A549 (cell line): Measurements from ENCODE around the gene SORCS1. TPM values are rescaled to one million over a fixed set of nuclear protein-coding genes. Genes with fewer than 3 reads are reported as not detected.

Source experiments
- ATAC-seq, 2 experiments: fragments of 200-7000 bp in 1 of 2; fragments of >200 bp in 1 of 2; cut with Nextera tagmentation in 1 of 2; cut with Tn5 transposase in 1 of 2; 3 replicates each; pipeline versions ENCODE4 v1.8.0 to v1.9.1; 2018 to 2020; ENCODE audit warnings: mild to moderate bottlenecking in 1 of 2, moderate library complexity in 1 of 2
- CTCF ChIA-PET: fragments of 300-600 bp; sonication (Branson Sonifier 250); formaldehyde crosslinking; extraction: SDS; loops from one replicate; lab custom pipeline; 2021; ENCODE audit warnings: antibody characterized with exemption, inconsistent platforms; lab: Yijun Ruan, JAX
- POLR2A ChIA-PET: fragments of 350-600 bp; formaldehyde crosslinking; extraction: SDS; loops from one replicate; lab custom pipeline; 2021; ENCODE audit warnings: antibody characterized with exemption, inconsistent platforms; lab: Yijun Ruan, JAX
- DNase-seq, 2 experiments: peaks; one replicate each; pipeline versions ENCODE4 v3.0.0 to v3.0.0-alpha.2; 2011 to 2016; ENCODE audit warnings: low read depth in 1 of 2, low spot score in 1 of 2
- FAIRE-seq: peaks from 2 replicates; lab custom pipeline; 2011; peaks lifted over from hg19 to GRCh38; lab: Jason Lieb, UNC
- H3K27ac ChIP-seq, 2 experiments: fragments of >200 bp; sonication (Bioruptor Twin); formaldehyde crosslinking; 3 replicates each; pipeline ENCODE4 v1.5.1; 2016 to 2017
- H3K4me1 ChIP-seq: fragments of >200 bp; sonication (Bioruptor Twin); formaldehyde crosslinking; 3 replicates; pipeline ENCODE4 v1.6.1; 2016
- H3K4me2 ChIP-seq: fragments of >200 bp; sonication (Bioruptor Twin); formaldehyde crosslinking; 3 replicates; pipeline ENCODE4 v1.6.1; 2016
- H3K4me3 ChIP-seq: fragments of >200 bp; sonication (Bioruptor Twin); formaldehyde crosslinking; 3 replicates; pipeline ENCODE4 v1.5.1; 2016
- H3K9me3 ChIP-seq: fragments of >200 bp; sonication (Bioruptor Twin); formaldehyde crosslinking; 3 replicates; pipeline ENCODE4 v1.6.1; 2016
- CHD2 ChIP-seq: fragments of 150-350 bp; IDR thresholded peaks from 2 replicates; pipeline ENCODE4 v1.6.1; 2014; ENCODE audit warnings: low read length; ENCODE audit not compliant: partially characterized antibody
- EHMT2 ChIP-seq: fragments of 200-600 bp; sonication (generic); IDR thresholded peaks from 2 replicates; pipeline ENCODE4 v1.6.1; 2016; ENCODE audit warnings: antibody characterized with exemption, low read depth, mild to moderate bottlenecking, moderate library complexity
- ELK1 ChIP-seq: fragments of 150-350 bp; IDR thresholded peaks from 2 replicates; pipeline ENCODE4 v1.6.1; 2014; ENCODE audit warnings: low read depth, mild to moderate bottlenecking, low read length
- EP300 ChIP-seq, 2 experiments: fragments of >200 bp; sonication (Bioruptor Twin); formaldehyde crosslinking; IDR thresholded peaks; 2 replicates in 1 of 2; 3 replicates in 1 of 2; pipeline ENCODE4 v1.6.1; 2016 to 2017
- ESRRA ChIP-seq: fragments of 150-350 bp; IDR thresholded peaks from 2 replicates; pipeline ENCODE4 v1.6.1; 2014; ENCODE audit warnings: mild to moderate bottlenecking, low read length, borderline replicate concordance
- FOSB ChIP-seq: fragments of 250-450 bp; sonication (Bioruptor Pico); IDR thresholded peaks from 2 replicates; pipeline ENCODE4 v1.5.0; 2020; ENCODE audit warnings: mild to moderate bottlenecking, moderate library complexity
- FOXS1 ChIP-seq: fragments of 250-450 bp; sonication (Bioruptor Pico); IDR thresholded peaks from 2 replicates; pipeline ENCODE4 v1.5.0; 2020; ENCODE audit warnings: mild to moderate bottlenecking, moderate library complexity
- HES2 ChIP-seq: fragments of >200 bp; sonication (Bioruptor Twin); formaldehyde crosslinking; IDR thresholded peaks from 2 replicates; pipeline ENCODE4 v1.6.1; 2016
- HEYL ChIP-seq: fragments of 250-450 bp; sonication (Bioruptor Pico); IDR thresholded peaks from 2 replicates; pipeline ENCODE4 v1.8.0; 2021; ENCODE audit warnings: mild to moderate bottlenecking, moderate library complexity
- HOXA7 ChIP-seq: fragments of 250-450 bp; sonication (Bioruptor Pico); IDR thresholded peaks from 2 replicates; pipeline ENCODE4 v1.5.0; 2020; ENCODE audit warnings: mild to moderate bottlenecking, moderate library complexity
- JUNB ChIP-seq: fragments of >200 bp; sonication (Bioruptor Twin); formaldehyde crosslinking; IDR thresholded peaks from 2 replicates; pipeline ENCODE4 v1.6.1; 2016
- KDM1A ChIP-seq: fragments of 200-600 bp; sonication (generic); IDR thresholded peaks from 2 replicates; pipeline ENCODE4 v1.6.1; 2016; ENCODE audit warnings: low read depth, mild to moderate bottlenecking
- RCOR1 ChIP-seq: fragments of 150-350 bp; IDR thresholded peaks from 2 replicates; pipeline ENCODE4 v1.6.1; 2014; ENCODE audit warnings: antibody characterized with exemption, low read length, low read depth
- TFCP2L1 ChIP-seq: fragments of 250-450 bp; sonication (Bioruptor Pico); IDR thresholded peaks from 2 replicates; pipeline ENCODE4 v1.5.0; 2021; ENCODE audit warnings: mild to moderate bottlenecking
- TP53 ChIP-seq: fragments of 250-450 bp; sonication (Bioruptor Pico); IDR thresholded peaks from 2 replicates; pipeline ENCODE4 v1.5.0; 2021; ENCODE audit warnings: mild to moderate bottlenecking, moderate library complexity
- USF2 ChIP-seq: fragments of 450-650 bp; IDR thresholded peaks from 2 replicates; pipeline ENCODE4 v1.6.1; 2014; ENCODE audit warnings: antibody characterized with exemption
- ZFP36 ChIP-seq: fragments of 450-650 bp; IDR thresholded peaks from 2 replicates; pipeline ENCODE4 v1.6.1; 2014; ENCODE audit warnings: borderline replicate concordance; ENCODE audit not compliant: partially characterized antibody
- WGBS: methylation state at CpG from one replicate; pipeline ENCODE4 v1.1.6; 2017; ENCODE audit errors: missing lambda C conversion rate; 5-methylcytosine and 5-hydroxymethylcytosine counted together
- polyA plus RNA-seq, 4 experiments: library from polyadenylated mRNA; depleted of rRNA in 3 of 4; stranded (reverse); fragments of >200 nt; fragmentation: RNase III in 1 of 4; extraction: RNeasy Plus Mini Kit Qiagen cat#74134 plus additional on column Dnase treatment in 1 of 4; gene quantifications; 2 replicates in 3 of 4; 3 replicates in 1 of 4; pipeline ENCODE4 v1.2.3, GENCODE V29; 2011 to 2017

SORCS1 gene
- polyA plus RNA-seq, 2 of the 4 experiments (the other 2 are of a cell fraction), result not detected

- POLR2A ChIA-PET, result no interaction called here
- H3K9me3 ChIP-seq, result no peaks in the 10 kb centered on the region
- no peak overlapping the region for H3K4me2 ChIP-seq
- no peak overlapping the region for H3K4me3 ChIP-seq
- FAIRE-seq (no peak), ATAC-seq (no peak)
- CTCF ChIA-PET, result no interaction called here
- 14% methylated on average over 1 of the region's 1 CpG for WGBS
- no peak overlapping the region for H3K27ac ChIP-seq
- no peak for TF ChIP-seq EHMT2
- TF ChIP-seq, all 56 proteins: peak for 0
- no peaks in the 10 kb centered on the region for H3K4me1 ChIP-seq
- no peak for DNase-seq
Observed at GRCh38 chr10:106832846-106833245, 331.7 kb downstream of the SORCS1 start.

- Histone ChIP-seq H3K4me1 (no peaks in the 10 kb centered on the region), H3K27ac (no peak overlapping the region), H3K4me3 (no peak overlapping the region), H3K4me2 (no peak overlapping the region), H3K9me3 (no peaks in the 10 kb centered on the region)
- no peak for DNase-seq
- no peak for FAIRE-seq
- no peak for ATAC-seq
- TF ChIP-seq HOXA7, result no peak
- no peak for TF ChIP-seq USF2
- TF ChIP-seq HEYL (CRISPR knock-in tag), result no peak
- no peak for TF ChIP-seq EP300 (IDR thresholded peaks at IDR 0.05)
- no peak for TF ChIP-seq TFCP2L1 (CRISPR knock-in tag)
- TF ChIP-seq TP53 (CRISPR knock-in tag), result no peak
- TF ChIP-seq RCOR1, result no peak
- TF ChIP-seq ESRRA, result no peak
- TF ChIP-seq FOXS1, result no peak
- TF ChIP-seq HES2, result no peak
- ChIA-PET CTCF (no interaction called here), POLR2A (no interaction called here)
- WGBS, result 1% methylated on average over 8 of the region's 8 CpGs
Observed at GRCh38 chr10:106830471-106830870, 334.0 kb downstream of the SORCS1 start.

- POLR2A ChIA-PET, result no interaction called here
- Histone ChIP-seq H3K27ac (no peak overlapping the region), H3K9me3 (no peaks in the 10 kb centered on the region), H3K4me1 (no peaks in the 10 kb centered on the region), H3K4me2 (no peak overlapping the region), H3K4me3 (no peak overlapping the region)
- ATAC-seq (no peak), FAIRE-seq (no peak), DNase-seq (no peak)
- no peak for TF ChIP-seq TP53 (CRISPR knock-in tag)
- CTCF ChIA-PET, result no interaction called here
- 1% methylated on average over 2 of the region's 2 CpGs for WGBS
Observed at GRCh38 chr10:106830006-106830405, 334.5 kb downstream of the SORCS1 start.

GRCh38 chr10:106826716-106827115 lies 337.8 kb downstream of the SORCS1 start:
- no peak for FAIRE-seq
- Histone ChIP-seq H3K4me3 (no peak overlapping the region), H3K4me1 (no peaks in the 10 kb centered on the region), H3K4me2 (no peak overlapping the region), H3K27ac (no peak overlapping the region), H3K9me3 (no peaks in the 10 kb centered on the region)
- ChIA-PET CTCF (no interaction called here), POLR2A (no interaction called here)
- TF ChIP-seq JUNB (no peak), ZFP36 (no peak), FOSB (CRISPR knock-in tag) (no peak), ELK1 (no peak), CHD2 (no peak), KDM1A (no peak)
- DNase-seq, result no peak
- no peak for ATAC-seq
- WGBS, result 0% methylated on average over 1 of the region's 1 CpG
